Tibial artery (tissue), 4 donors: ENCODE results near the gene FANCC.

ENCODE experiments used
- DNase-seq, 2 donors: peaks; one replicate each; pipeline ENCODE4 v3.0.0-alpha.2; 2019
- H3K27ac ChIP-seq, 2 donors: fragments of 200-600 bp; sonication (generic) in 1 of 2; 1 replicate in 1 of 2; 2 replicates in 1 of 2; pipeline ENCODE4 v1.5.1; 2018 to 2019; ENCODE audit warnings: mild to moderate bottlenecking in 1 of 2
- H3K27me3 ChIP-seq, 2 donors: fragments of 200-600 bp; sonication (generic) in 1 of 2; one replicate each; pipeline versions ENCODE4 v1.5.1 to v1.6.0; 2016 to 2019
- H3K36me3 ChIP-seq, 3 donors: fragments of 200-600 bp; sonication (generic) in 2 of 3; one replicate each; pipeline ENCODE4 v1.5.1; 2016 to 2019; ENCODE audit warnings: mild to moderate bottlenecking in 2 of 3
- H3K4me1 ChIP-seq, 4 donors: fragments of 200-600 bp; sonication (generic) in 2 of 4; 1 replicate in 3 of 4; 2 replicates in 1 of 4; pipeline ENCODE4 v1.5.1; 2016 to 2019
- H3K4me3 ChIP-seq, 2 donors: fragments of 200-600 bp; sonication (generic) in 1 of 2; 1 replicate in 1 of 2; 2 replicates in 1 of 2; pipeline ENCODE4 v1.5.1; 2018 to 2019; ENCODE audit warnings: mild to moderate bottlenecking in 2 of 2
- H3K9me3 ChIP-seq, 3 donors: fragments of 200-600 bp; sonication (generic) in 1 of 3; one replicate each; pipeline ENCODE4 v1.5.1; 2016 to 2019
- CTCF ChIP-seq, 2 experiments: fragments of 200-600 bp in 1 of 2; fragments of 450-650 bp in 1 of 2; IDR thresholded peaks; one replicate each; pipeline ENCODE4 v1.5.1; 2017 to 2019; ENCODE audit warnings: antibody characterized with exemption in 2 of 2, mild to moderate bottlenecking in 1 of 2, moderate library complexity in 1 of 2
- intact Hi-C: fragments of 100-400 bp; cut with DNase I; formaldehyde crosslinking; loops from one replicate; pipeline ENCODE4 v1.15.0; 2023; ENCODE audit warnings: low total_unique reads

The FANCC gene

GRCh38 chr9:95357316-95357715 is 39.8 kb upstream of the FANCC start:
- no peak for TF ChIP-seq CTCF (IDR thresholded peaks at IDR 0.05)
- no peak for DNase-seq
- Histone ChIP-seq H3K9me3 (no peaks in the 10 kb centered on the region), H3K27ac (no peak overlapping the region), H3K27me3 (peaks cover 0 to 11% of the 10 kb centered on the region in 2 donors), H3K4me1 (no peaks in the 10 kb centered on the region), H3K4me3 (no peak overlapping the region), H3K36me3 (no peaks in the 10 kb centered on the region)
- intact Hi-C loops, result no loop called here

GRCh38 chr9:95355500-95355899 is 38.0 kb upstream of the FANCC start:
- no peaks in the 10 kb centered on the region for H3K9me3 ChIP-seq
- DNase-seq, result no peak
- peaks cover 0 to 22% of the 10 kb centered on the region in 2 donors for H3K27me3 ChIP-seq
- no peak overlapping the region for H3K4me3 ChIP-seq
- no peaks in the 10 kb centered on the region for H3K4me1 ChIP-seq
- no peak for TF ChIP-seq CTCF (IDR thresholded peaks at IDR 0.05)
- no peaks in the 10 kb centered on the region for H3K36me3 ChIP-seq
- intact Hi-C loops, result no loop called here
- no peak overlapping the region for H3K27ac ChIP-seq

GRCh38 chr9:95351051-95351450 is 33.5 kb upstream of the FANCC start:
- no peak for TF ChIP-seq CTCF (IDR thresholded peaks at IDR 0.05)
- Histone ChIP-seq H3K4me1 (peaks cover 0 to 14% (median 12%) of the 10 kb centered on the region in 4 donors), H3K27me3 (peaks cover 0 to 43% of the 10 kb centered on the region in 2 donors), H3K27ac (no peak overlapping the region), H3K4me3 (no peak overlapping the region), H3K9me3 (no peaks in the 10 kb centered on the region), H3K36me3 (no peaks in the 10 kb centered on the region)
- intact Hi-C loops, result no loop called here
- no peak for DNase-seq

GRCh38 chr9:95350266-95350665 is 32.8 kb upstream of the FANCC start:
- no peak overlapping the region for H3K4me3 ChIP-seq
- H3K36me3 ChIP-seq, result no peaks in the 10 kb centered on the region
- TF ChIP-seq CTCF (IDR thresholded peaks at IDR 0.05), result no peak
- no peak for DNase-seq
- H3K27ac ChIP-seq, result no peak overlapping the region
- peaks cover 0 to 43% of the 10 kb centered on the region in 2 donors for H3K27me3 ChIP-seq
- peaks cover 0 to 14% (median 12%) of the 10 kb centered on the region in 4 donors for H3K4me1 ChIP-seq
- no peaks in the 10 kb centered on the region for H3K9me3 ChIP-seq
- intact Hi-C loops, result no loop called here

- intact Hi-C loops, result no loop called here
- Histone ChIP-seq H3K4me1 (peaks cover 0 to 14% (median 12%) of the 10 kb centered on the region in 4 donors), H3K27ac (no peak overlapping the region), H3K36me3 (no peaks in the 10 kb centered on the region), H3K4me3 (peak overlapping the region in 1 of 2 donors; percentile 38), H3K27me3 (peaks cover 0 to 43% of the 10 kb centered on the region in 2 donors), H3K9me3 (no peaks in the 10 kb centered on the region)
- no peak for DNase-seq
- TF ChIP-seq CTCF (IDR thresholded peaks at IDR 0.05), result no peak
These were observed 31.9 kb upstream of the FANCC start for GRCh38 chr9:95349091-95350038.
